HepG2 (cell line): ENCODE data around the gene MISP3.

Experiments
- CBFB ChIP-seq: sonication (generic); formaldehyde crosslinking; IDR thresholded peaks from 2 replicates; pipeline ENCODE4 v1.4.0; 2020; ENCODE audit warnings: missing genetic modification reagents
- TF ChIP-seq, protein P1 (sequence below), 2 experiments: sonication (generic) in 1 of 2; formaldehyde crosslinking in 1 of 2; IDR thresholded peaks; 2 replicates each; pipeline versions ENCODE4 v1.4.0 to v1.6.1; 2018 to 2020; ENCODE audit warnings: missing genetic modification reagents in 2 of 2, borderline replicate concordance in 1 of 2, low read depth in 1 of 2, mild to moderate bottlenecking in 1 of 2, missing biosample characterization in 1 of 2

GRCh38 chr19:14101003-14101545 is 28.5 kb downstream of the MISP3 start:
- TF ChIP-seq, protein P1, sequence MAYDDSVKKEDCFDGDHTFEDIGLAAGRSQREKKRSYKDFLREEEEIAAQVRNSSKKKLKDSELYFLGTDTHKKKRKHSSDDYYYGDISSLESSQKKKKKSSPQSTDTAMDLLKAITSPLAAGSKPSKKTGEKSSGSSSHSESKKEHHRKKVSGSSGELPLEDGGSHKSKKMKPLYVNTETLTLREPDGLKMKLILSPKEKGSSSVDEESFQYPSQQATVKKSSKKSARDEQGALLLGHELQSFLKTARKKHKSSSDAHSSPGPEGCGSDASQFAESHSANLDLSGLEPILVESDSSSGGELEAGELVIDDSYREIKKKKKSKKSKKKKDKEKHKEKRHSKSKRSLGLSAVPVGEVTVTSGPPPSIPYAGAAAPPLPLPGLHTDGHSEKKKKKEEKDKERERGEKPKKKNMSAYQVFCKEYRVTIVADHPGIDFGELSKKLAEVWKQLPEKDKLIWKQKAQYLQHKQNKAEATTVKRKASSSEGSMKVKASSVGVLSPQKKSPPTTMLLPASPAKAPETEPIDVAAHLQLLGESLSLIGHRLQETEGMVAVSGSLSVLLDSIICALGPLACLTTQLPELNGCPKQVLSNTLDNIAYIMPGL (CRISPR knock-in tag; IDR thresholded peaks at IDR 0.05; ENCODE audit: borderline replicate concordance in 1 of 2, low read depth in 1 of 2) = no peak
- no peak for TF ChIP-seq CBFB (CRISPR knock-in tag)
